Heart left ventricle (tissue), 16 donors: ENCODE measurements around the gene MPG. TPM values are rescaled to one million over a fixed set of nuclear protein-coding genes. Genes with fewer than 3 reads are reported as not detected.

Experiments
- ATAC-seq, 4 donors: fragments of 200-7000 bp; cut with Tn5 transposase; one replicate each; pipeline ENCODE4 v1.9.1; 2020 to 2022; ENCODE audit warnings: moderate library complexity in 4 of 4, mild to moderate bottlenecking in 3 of 4, moderate number of reproducible peaks in 1 of 4
- DNase-seq, 5 donors: peaks; one replicate each; pipeline ENCODE4 v3.0.0-alpha.2; 2020
- H3K27ac ChIP-seq, 12 donors: fragments of 200-600 bp; sonication (generic) in 4 of 12; one replicate each; pipeline versions ENCODE4 v1.5.0 to v1.8.0; 2016 to 2022; ENCODE audit warnings: mild to moderate bottlenecking in 2 of 12
- H3K27me3 ChIP-seq, 9 donors: fragments of 200-600 bp; sonication (generic) in 2 of 9; one replicate each; pipeline versions ENCODE4 v1.5.1 to v1.8.0; 2016 to 2022; ENCODE audit warnings: mild to moderate bottlenecking in 3 of 9
- H3K36me3 ChIP-seq, 9 donors: fragments of 200-600 bp; sonication (generic) in 2 of 9; one replicate each; pipeline versions ENCODE4 v1.5.0 to v1.8.0; 2018 to 2022; ENCODE audit warnings: mild to moderate bottlenecking in 2 of 9
- H3K4me1 ChIP-seq, 12 donors: fragments of 200-600 bp; sonication (generic) in 4 of 12; one replicate each; pipeline versions ENCODE4 v1.5.0 to v1.8.0; 2016 to 2022; ENCODE audit warnings: mild to moderate bottlenecking in 3 of 12
- H3K4me3 ChIP-seq, 12 donors: fragments of 200-600 bp; sonication (generic) in 4 of 12; one replicate each; pipeline versions ENCODE4 v1.5.0 to v1.8.0; 2017 to 2022; ENCODE audit warnings: mild to moderate bottlenecking in 9 of 12, moderate library complexity in 4 of 12
- H3K9me3 ChIP-seq, 12 donors: fragments of 200-600 bp; sonication (generic) in 4 of 12; one replicate each; pipeline versions ENCODE4 v1.5.0 to v1.8.0; 2016 to 2022; ENCODE audit warnings: mild to moderate bottlenecking in 1 of 12
- CTCF ChIP-seq, 12 donors: fragments of 200-600 bp; sonication (generic) in 4 of 12; IDR thresholded peaks; one replicate each; pipeline versions ENCODE4 v1.5.0 to v1.8.0; 2018 to 2022; ENCODE audit warnings: antibody characterized with exemption in 12 of 12, mild to moderate bottlenecking in 5 of 12
- POLR2A ChIP-seq, 2 donors: fragments of 450-650 bp; IDR thresholded peaks; one replicate each; pipeline ENCODE4 v1.6.1; 2017; ENCODE audit warnings: antibody characterized with exemption in 2 of 2, mild to moderate bottlenecking in 2 of 2, moderate library complexity in 2 of 2
- WGBS, 4 donors: extraction: QIAGEN DNeasy Blood & Tissue Kit in 2 of 4; methylation state at CpG; one replicate each; pipeline versions ENCODE4 v1.1.5 to v1.1.7; 2013 to 2018; 5-methylcytosine and 5-hydroxymethylcytosine counted together
- intact Hi-C, 10 donors: fragments of 100-400 bp; cut with DNase I; formaldehyde crosslinking; loops; one replicate each; pipeline versions ENCODE4 v1.11.1 to v1.14.2; 2022
- polyA plus RNA-seq, 2 donors: library from polyadenylated mRNA; stranded (reverse); fragments of 200-250 nt; gene quantifications; one replicate each; pipeline ENCODE4 v1.2.3, GENCODE V29; 2013
- total RNA-seq, 9 donors: library from RNA; depleted of rRNA in 2 of 9; stranded (reverse); fragments of >200 nt in 2 of 9; fragmentation: NEBNext Ultra II Directional in 3 of 9; extraction: Animal tissue kit (Norgen Biotek cat#: 25700) in 3 of 9; gene quantifications; one replicate each; pipeline versions ENCODE4 v1.1.0 to v1.2.4, GENCODE V29; 2016 to 2023
- donor health status: ischemic (EF 13 %, LVEDD 7.1; RV severe dilation, severe dysfunction).
- donor health status: healthy with polysubstance abuse.
- donor health status: DM: no; HTN: yes; CAD: no.
- donor health status: DM: no; HTN: no; CAD: no.
- donor health status: ischemic (EF 25% LVEDD 6.9; RV normal size, moderate dysfunction).
- donor health status: ischemic (EF 25% LVEDD 5.7; RV mildly dilated, moderate dysfunction).
- donor health status: healthy.
- donor health status: DM: yes; HTN: yes; CAD: no.
- donor health status: ischemic (EF 35%, LVEDD 5.7; RV mildly dilated, moderate dysfunction).
- donor health status: nonischemic (EF 11% LVEDD 7.7; RV severe dilation, severe dysfunction).
- donor health status: DM: yes; HTN: yes; CAD: no.
- donor health status: PGD.
- donor health status: ischemic (EF 29% LVEDD 5.4; RV normal size, mild dysfunction).
- donor health status: nonischemic (EF 23%, LVEDD 6.1; RV moderate dilation, normal function).

Gene MPG
- total and polyA plus RNA-seq, 11 donors = 30.5 to 89.7 (median 40.3) TPM

GRCh38 chr16:34648-34987 is 43.4 kb upstream of the MPG start:
- Histone ChIP-seq H3K9me3 (no peaks in the 10 kb centered on the region), H3K27ac (peak overlapping the region in 1 of 12 donors; percentile 27), H3K36me3 (no peaks in the 10 kb centered on the region), H3K4me3 (no peak overlapping the region), H3K4me1 (peaks cover 0 to 19% (median 0%) of the 10 kb centered on the region in 12 donors), H3K27me3 (no peaks in the 10 kb centered on the region)
- peak in 1 of 5 donors; percentile 28 for DNase-seq
- peak in 1 of 4 donors; percentile 8 for ATAC-seq
- TF ChIP-seq CTCF (IDR thresholded peaks at IDR 0.05) (no peak), POLR2A (IDR thresholded peaks at IDR 0.05) (no peak)
- intact Hi-C loops = no loop called here
- WGBS, 4 donors = 42 to 55% (median 49%) methylated on average over 6 of the region's 6 CpGs

GRCh38 chr16:35011-35677 is 42.9 kb upstream of the MPG start:
- H3K36me3 ChIP-seq = no peaks in the 10 kb centered on the region
- H3K9me3 ChIP-seq = no peaks in the 10 kb centered on the region
- DNase-seq (peak in 1 of 5 donors; percentile 53), ATAC-seq (peak in 3 of 4 donors; percentile 22 to 47 (median 43))
- WGBS, 4 donors = 76 to 87% (median 80%) methylated on average over 11 to 17 of the region's 17 CpGs
- TF ChIP-seq CTCF (IDR thresholded peaks at IDR 0.05) (no peak), POLR2A (IDR thresholded peaks at IDR 0.05) (no peak)
- intact Hi-C loops = no loop called here
- peaks cover 0 to 19% (median 0%) of the 10 kb centered on the region in 12 donors for H3K4me1 ChIP-seq
- H3K27me3 ChIP-seq = no peaks in the 10 kb centered on the region
- H3K27ac ChIP-seq = peak overlapping the region in 1 of 12 donors; percentile 27
- H3K4me3 ChIP-seq = no peak overlapping the region

- Histone ChIP-seq H3K4me3 (no peak overlapping the region), H3K27me3 (no peaks in the 10 kb centered on the region), H3K9me3 (no peaks in the 10 kb centered on the region), H3K27ac (peak overlapping the region in 1 of 12 donors; percentile 27), H3K36me3 (no peaks in the 10 kb centered on the region), H3K4me1 (peaks cover 0 to 19% (median 0%) of the 10 kb centered on the region in 12 donors)
- WGBS, 4 donors = 84 to 95% (median 91%) methylated on average over 8 to 11 of the region's 11 CpGs
- ATAC-seq = no peak
- intact Hi-C loops = no loop called here
- TF ChIP-seq CTCF (IDR thresholded peaks at IDR 0.05) = no peak
- no peak for TF ChIP-seq POLR2A (IDR thresholded peaks at IDR 0.05)
- peak in 1 of 5 donors; percentile 37 for DNase-seq
Measured at GRCh38 chr16:35678-36305, 42.2 kb upstream of the MPG start.

GRCh38 chr16:36336-36984 is 41.6 kb upstream of the MPG start:
- no peak for ATAC-seq
- 89 to 97% (median 92%) methylated on average over 13 to 15 of the region's 15 CpGs for whole genome bisulfite sequencing, 4 donors
- peaks cover 0 to 19% (median 0%) of the 10 kb centered on the region in 12 donors for H3K4me1 ChIP-seq
- DNase-seq = peak in 1 of 5 donors; percentile 34
- no peaks in the 10 kb centered on the region for H3K36me3 ChIP-seq
- intact Hi-C loops = no loop called here
- H3K27ac ChIP-seq = no peak overlapping the region
- TF ChIP-seq POLR2A (IDR thresholded peaks at IDR 0.05) (no peak), CTCF (IDR thresholded peaks at IDR 0.05) (no peak)
- H3K9me3 ChIP-seq = no peaks in the 10 kb centered on the region
- H3K27me3 ChIP-seq = no peaks in the 10 kb centered on the region
- no peak overlapping the region for H3K4me3 ChIP-seq
